H1 (cell line): Measurements from ENCODE around the gene NME9. TPM values are rescaled to one million over a fixed set of nuclear protein-coding genes. Genes with fewer than 3 reads are reported as not detected.

Source experiments
- CTCF ChIA-PET: fragments of 300-600 bp; sonication (Branson Sonifier 250); formaldehyde crosslinking; loops from one replicate; lab custom pipeline; 2021; ENCODE audit not compliant: partially characterized antibody; lab: Charles Lee
- POLR2A ChIA-PET: fragments of 300-600 bp; sonication (Branson Sonifier 250); formaldehyde crosslinking; loops from one replicate; lab custom pipeline; 2021; ENCODE audit warnings: inconsistent platforms; ENCODE audit not compliant: partially characterized antibody; lab: Charles Lee
- DNase-seq, 2 experiments: peaks; one replicate each; pipeline versions ENCODE4 v3.0.0 to v3.0.0-alpha.2; 2010 to 2022; ENCODE audit warnings: low spot score in 2 of 2, low read depth in 1 of 2, mixed read lengths in 1 of 2
- FAIRE-seq: peaks from 2 replicates; lab custom pipeline; 2011; peaks lifted over from hg19 to GRCh38; lab: Jason Lieb, UNC
- H2AFZ ChIP-seq: 2 replicates; pipeline ENCODE4 v1.8.1; 2012; ENCODE audit warnings: low read length, inconsistent platforms
- H2AK5ac ChIP-seq: 2 replicates; pipeline ENCODE4 v1.6.1; 2013; ENCODE audit warnings: low read depth, low read length
- H2BK120ac ChIP-seq: replicated peaks from 2 replicates; pipeline ENCODE3; 2013; ENCODE audit warnings: low read depth, low read length, inconsistent platforms
- H2BK12ac ChIP-seq: 2 replicates; pipeline ENCODE4 v1.6.1; 2013; ENCODE audit warnings: low read depth, low read length
- H2BK15ac ChIP-seq: 2 replicates; pipeline ENCODE4 v1.6.1; 2013; ENCODE audit warnings: low read length
- H2BK20ac ChIP-seq: 2 replicates; pipeline ENCODE4 v1.6.1; 2013; ENCODE audit warnings: low read length
- H2BK5ac ChIP-seq: 2 replicates; pipeline ENCODE4 v1.6.1; 2013; ENCODE audit warnings: low read depth, low read length
- H3K14ac ChIP-seq: 2 replicates; pipeline ENCODE4 v1.6.1; 2013; ENCODE audit warnings: inconsistent platforms; ENCODE audit not compliant: insufficient read length
- H3K18ac ChIP-seq: 2 replicates; pipeline ENCODE4 v1.6.1; 2013; ENCODE audit warnings: low read length; ENCODE audit errors: extremely low read depth
- H3K23ac ChIP-seq: 2 replicates; pipeline ENCODE4 v1.6.1; 2013; ENCODE audit warnings: inconsistent platforms; ENCODE audit not compliant: insufficient read length
- H3K23me2 ChIP-seq: 2 replicates; pipeline ENCODE4 v1.6.1; 2013; ENCODE audit warnings: low read depth, low read length
- H3K27ac ChIP-seq: 2 replicates; pipeline ENCODE4 v1.6.1; 2011; ENCODE audit warnings: low read depth, low read length, inconsistent platforms
- H3K27me3 ChIP-seq, 4 experiments: replicated peaks in 1 of 4; 1 replicate in 1 of 4; 2 replicates in 3 of 4; pipeline versions ENCODE4 v1.6.1 to v1.8.1; 2011 to 2013; ENCODE audit warnings: low read length in 3 of 4, mild to moderate bottlenecking in 3 of 4, inconsistent platforms in 2 of 4, mixed read lengths in 2 of 4, moderate library complexity in 1 of 4; ENCODE audit not compliant: control insufficient read depth in 3 of 4, insufficient read depth in 3 of 4; ENCODE audit errors: extremely low read depth in 1 of 4
- H3K36me3 ChIP-seq, 4 experiments: 2 replicates each; pipeline versions ENCODE4 v1.6.1 to v1.8.1; 2011 to 2013; ENCODE audit warnings: mild to moderate bottlenecking in 4 of 4, low read length in 3 of 4, moderate library complexity in 2 of 4, control low read depth in 1 of 4, inconsistent platforms in 1 of 4; ENCODE audit not compliant: insufficient read depth in 4 of 4, control insufficient read depth in 2 of 4
- H3K4ac ChIP-seq: replicated peaks from 2 replicates; pipeline ENCODE3; 2013; ENCODE audit warnings: low read length, low read depth, mixed read lengths, inconsistent platforms; ENCODE audit not compliant: insufficient read length
- H3K4me1 ChIP-seq, 4 experiments: replicated peaks in 1 of 4; 1 replicate in 1 of 4; 2 replicates in 3 of 4; pipeline versions ENCODE4 v1.6.1 to v1.8.1; 2011 to 2013; ENCODE audit warnings: low read length in 3 of 4, inconsistent platforms in 2 of 4, mixed read lengths in 1 of 4; ENCODE audit not compliant: insufficient read depth in 4 of 4, control insufficient read depth in 3 of 4
- H3K4me2 ChIP-seq, 2 experiments: 2 replicates each; pipeline versions ENCODE4 v1.6.1 to v1.8.1; 2011 to 2013; ENCODE audit warnings: low read depth in 2 of 2, low read length in 2 of 2, control low read depth in 1 of 2, inconsistent platforms in 1 of 2, mild to moderate bottlenecking in 1 of 2; ENCODE audit not compliant: insufficient read depth in 1 of 2
- H3K4me3 ChIP-seq, 4 experiments: fragments of 200-600, 300-600 bp in 1 of 4; sonication (generic), shearing (Covaris generic), sonication (Bioruptor Twin) in 1 of 4; 2 replicates each; pipeline versions ENCODE4 v1.5.1 to v1.8.1; 2011 to 2016; ENCODE audit warnings: low read length in 4 of 4, low read depth in 3 of 4, control low read depth in 2 of 4, inconsistent platforms in 2 of 4, mild to moderate bottlenecking in 2 of 4, mixed read lengths in 1 of 4, moderate library complexity in 1 of 4; ENCODE audit not compliant: insufficient read depth in 2 of 4; ENCODE audit errors: extremely low read depth in 1 of 4
- H3K56ac ChIP-seq: replicated peaks from 2 replicates; pipeline ENCODE3; 2013; ENCODE audit warnings: low read depth, mild to moderate bottlenecking, mixed read lengths, low read length, inconsistent platforms; ENCODE audit not compliant: insufficient read length
- H3K79me1 ChIP-seq: 2 replicates; pipeline ENCODE4 v1.6.1; 2013; ENCODE audit warnings: low read depth, low read length, control low read depth
- H3K79me2 ChIP-seq, 2 experiments: 2 replicates each; pipeline versions ENCODE4 v1.6.1 to v1.8.1; 2012 to 2013; ENCODE audit warnings: low read length in 2 of 2, mild to moderate bottlenecking in 2 of 2, inconsistent platforms in 1 of 2; ENCODE audit not compliant: insufficient read depth in 2 of 2, control insufficient read depth in 1 of 2
- H3K9ac ChIP-seq, 4 experiments: replicated peaks in 1 of 4; 1 replicate in 1 of 4; 2 replicates in 3 of 4; pipeline versions ENCODE4 v1.6.1 to v1.8.1; 2011 to 2013; ENCODE audit warnings: low read depth in 3 of 4, low read length in 3 of 4, control low read depth in 2 of 4, mild to moderate bottlenecking in 2 of 4, moderate library complexity in 2 of 4, inconsistent platforms in 1 of 4; ENCODE audit errors: extremely low read depth in 1 of 4
- H3K9me3 ChIP-seq, 2 experiments: 2 replicates each; pipeline versions ENCODE4 v1.6.1 to v1.8.1; 2012 to 2013; ENCODE audit warnings: mild to moderate bottlenecking in 2 of 2, moderate library complexity in 2 of 2, control low read depth in 1 of 2, inconsistent platforms in 1 of 2, low read depth in 1 of 2, low read length in 1 of 2, mixed read lengths in 1 of 2; ENCODE audit not compliant: insufficient read depth in 2 of 2
- H4K20me1 ChIP-seq, 2 experiments: replicated peaks in 1 of 2; 2 replicates each; pipeline versions ENCODE3 to v1.8.1; 2011 to 2013; ENCODE audit warnings: inconsistent platforms in 2 of 2, low read length in 2 of 2, mild to moderate bottlenecking in 1 of 2; ENCODE audit not compliant: insufficient read depth in 2 of 2, control insufficient read depth in 1 of 2
- H4K5ac ChIP-seq: 2 replicates; pipeline ENCODE4 v1.6.1; 2013; ENCODE audit warnings: low read length, low read depth, mixed read lengths, inconsistent platforms; ENCODE audit not compliant: insufficient read length
- H4K8ac ChIP-seq: 2 replicates; pipeline ENCODE4 v1.8.0; 2013; ENCODE audit warnings: mild to moderate bottlenecking, moderate library complexity, low read length, inconsistent platforms; ENCODE audit not compliant: insufficient read depth; ENCODE audit errors: extremely low read depth
- H4K91ac ChIP-seq: replicated peaks from 2 replicates; pipeline ENCODE3; 2013; ENCODE audit warnings: low read length, mixed read lengths, inconsistent platforms; ENCODE audit not compliant: insufficient read length
- BACH1 ChIP-seq: IDR thresholded peaks from 2 replicates; pipeline ENCODE4 v1.6.1; 2012; ENCODE audit warnings: low read length, improper control_type of control experiment
- BCL11A ChIP-seq, 2 experiments: IDR thresholded peaks; one replicate each; pipeline ENCODE4 v1.6.1; 2011; ENCODE audit warnings: low read depth in 2 of 2, low read length in 2 of 2, mild to moderate bottlenecking in 2 of 2
- CHD1 ChIP-seq: IDR thresholded peaks from 2 replicates; pipeline ENCODE4 v1.6.1; 2012; ENCODE audit warnings: low read depth, low read length, improper control_type of control experiment
- CHD2 ChIP-seq: IDR thresholded peaks from 2 replicates; pipeline ENCODE4 v1.6.1; 2012; ENCODE audit warnings: low read length, improper control_type of control experiment
- GABPA ChIP-seq: IDR thresholded peaks from 2 replicates; pipeline ENCODE4 v1.6.1; 2011; ENCODE audit warnings: mild to moderate bottlenecking, low read length, moderate library complexity, borderline replicate concordance; ENCODE audit not compliant: insufficient read depth
- GTF2F1 ChIP-seq: IDR thresholded peaks from 2 replicates; pipeline ENCODE4 v1.6.1; 2012; ENCODE audit warnings: low read depth, low read length, improper control_type of control experiment, borderline replicate concordance
- KDM4A ChIP-seq: IDR thresholded peaks from one replicate; pipeline ENCODE4 v1.7.1; 2012; ENCODE audit warnings: low read depth, mild to moderate bottlenecking, moderate library complexity, low read length, inconsistent platforms; ENCODE audit not compliant: severe bottlenecking
- POLR2AphosphoS5 ChIP-seq: IDR thresholded peaks from 2 replicates; pipeline ENCODE4 v1.6.1; 2011; ENCODE audit warnings: low read depth, low read length
- RBBP5 ChIP-seq: IDR thresholded peaks from 2 replicates; pipeline ENCODE4 v1.7.1; 2012; ENCODE audit warnings: low read depth, mild to moderate bottlenecking, inconsistent platforms, low read length, moderate library complexity, borderline replicate concordance
- SAP30 ChIP-seq: fragments of 300-600 bp; sonication (generic); IDR thresholded peaks from 2 replicates; pipeline ENCODE4 v1.7.1; 2012; ENCODE audit warnings: low read length, moderate library complexity, mild to moderate bottlenecking, inconsistent platforms; ENCODE audit not compliant: insufficient read depth, insufficient replicate concordance
- TAF1 ChIP-seq: IDR thresholded peaks from 2 replicates; pipeline ENCODE4 v1.6.1; 2011; ENCODE audit warnings: mild to moderate bottlenecking, low read depth, low read length
- TCF12 ChIP-seq: IDR thresholded peaks from 2 replicates; pipeline ENCODE4 v1.6.1; 2011; ENCODE audit warnings: low read depth, mild to moderate bottlenecking, low read length
- USF2 ChIP-seq: IDR thresholded peaks from 2 replicates; pipeline ENCODE4 v1.6.1; 2011; ENCODE audit warnings: low read length, improper control_type of control experiment
- WGBS, 2 experiments: shearing (Covaris generic) in 1 of 2; methylation state at CpG; one replicate each; pipeline versions ENCODE4 v1.1.6 to v1.1.7; 2013 to 2015; ENCODE audit warnings: low lambda C conversion rate in 2 of 2, mixed read lengths in 2 of 2, inconsistent platforms in 1 of 2, low coverage in 1 of 2, missing lambda C conversion rate in 1 of 2; ENCODE audit not compliant: insufficient replicate concordance in 2 of 2, insufficient coverage in 1 of 2, insufficient read length in 1 of 2; ENCODE audit errors: extremely low coverage in 1 of 2, missing lambda C conversion rate in 1 of 2; 5-methylcytosine and 5-hydroxymethylcytosine counted together
- polyA plus RNA-seq, 7 experiments: library from polyadenylated mRNA; depleted of rRNA in 3 of 7; stranded (reverse) in 5 of 7; unstranded in 2 of 7; fragments of >200 nt in 5 of 7; fragments of 200-250 nt in 2 of 7; gene quantifications; 1 replicate in 5 of 7; 2 replicates in 1 of 7; 4 replicates in 1 of 7; pipeline versions ENCODE4 v1.2.1 to v1.2.3, GENCODE V29; 2011 to 2013; ENCODE audit warnings: missing spikeins in 2 of 7, mixed read lengths in 2 of 7
- total RNA-seq: library from RNA; stranded (reverse); fragmentation: NEBNext Ultra II Directional; extraction: Animal tissue kit (Norgen Biotek cat#: 25700); gene quantifications from 2 replicates; pipeline ENCODE4 v1.2.1, GENCODE V29; 2021

Gene NME9
- total and polyA plus RNA-seq, 2 of the 8 experiments (the other 6 are each of a cell fraction or from before 2014, with no cell fraction given): 0.11 TPM; not detected in 1

GRCh38 chr3:138284079-138284478, 45.6 kb downstream of the NME9 start:
- Histone ChIP-seq H3K36me3 (peaks cover 2 to 36% (median 8%) of the 10 kb centered on the region in 4 experiments; a peak in 5 of 8 replicates), H3K79me1 (no peaks in the 10 kb centered on the region), H3K56ac (no peak overlapping the region), H3K9ac (no peak overlapping the region), H3K27ac (no peak overlapping the region), H3K23me2 (no peaks in the 10 kb centered on the region), H4K91ac (no peak overlapping the region), H2AFZ (no peak overlapping the region), H3K79me2 (no peaks in the 10 kb centered on the region), H3K23ac (no peak overlapping the region), H2BK15ac (no peak overlapping the region), H3K14ac (no peak overlapping the region), H2BK120ac (no peak overlapping the region), H2BK5ac (no peak overlapping the region), H3K18ac (no peak overlapping the region), H4K20me1 (no peaks in the 10 kb centered on the region), H4K8ac (no peak overlapping the region), H4K5ac (no peak overlapping the region), H3K4me3 (no peak overlapping the region), H2BK20ac (no peak overlapping the region), H3K4me1 (0 out of 7 replicates have a peak, but pooled peaks cover 0 to 2% (median 0%) of the 10 kb centered on the region in 4 experiments), H3K27me3 (no peaks in the 10 kb centered on the region), H2AK5ac (no peak overlapping the region), H2BK12ac (no peak overlapping the region), H3K9me3 (no peaks in the 10 kb centered on the region), H3K4me2 (no peak overlapping the region), H3K4ac (no peak overlapping the region)
- no peak for DNase-seq
- TF ChIP-seq RBBP5: no peak
- TF ChIP-seq KDM4A: no peak
- TF ChIP-seq SAP30: no peak
- TF ChIP-seq POLR2AphosphoS5: no peak
- no peak for TF ChIP-seq CHD1
- TF ChIP-seq GTF2F1: no peak
- no peak for TF ChIP-seq USF2
- no peak for TF ChIP-seq TAF1
- no peak for TF ChIP-seq CHD2
- TF ChIP-seq GABPA: no peak
- no peak for TF ChIP-seq TCF12
- TF ChIP-seq BACH1: no peak
- TF ChIP-seq BCL11A (IDR thresholded peaks at IDR 0.05; ENCODE audit: low read depth in 2 of 2, low read length in 2 of 2): no peak
- POLR2A ChIA-PET: interaction anchor here (1.0 to 3.5 kb wide), 2 partner anchors 14 to 101 kb away, joined by 3 to 13 read pairs; no protein-coding TSS in a partner anchor
- 93% methylated on average over 1 of the region's 1 CpG; no CpG with 5 or more reads in 1 of the 2 experiments for WGBS, 2 experiments
- no peak for FAIRE-seq
- CTCF ChIA-PET: interaction anchor here (0.6 to 3.0 kb wide), 14 partner anchors 8 to 656 kb away, joined by 3 to 12 read pairs (median 4); partner anchors contain the start of gene DBR1
